Activated T-helper 1 cell treated with anti-CD3 and anti-CD28 coated beads, Interleukin-2, amount 50 U/mL, for 16 hours (primary cell): ENCODE data around the gene TRAF1.
"Not testable (repeated sequence)": the region's sequence is repeated elsewhere in the genome, so short reads cannot be mapped to it uniquely, and the experiment has no call there.

Source experiments
- DNase-seq, 2 donors: peaks; one replicate each; pipeline ENCODE4 v3.0.0-alpha.2; 2020; ENCODE audit warnings: low read depth in 1 of 2, low spot score in 1 of 2

The TRAF1 gene, protein sequence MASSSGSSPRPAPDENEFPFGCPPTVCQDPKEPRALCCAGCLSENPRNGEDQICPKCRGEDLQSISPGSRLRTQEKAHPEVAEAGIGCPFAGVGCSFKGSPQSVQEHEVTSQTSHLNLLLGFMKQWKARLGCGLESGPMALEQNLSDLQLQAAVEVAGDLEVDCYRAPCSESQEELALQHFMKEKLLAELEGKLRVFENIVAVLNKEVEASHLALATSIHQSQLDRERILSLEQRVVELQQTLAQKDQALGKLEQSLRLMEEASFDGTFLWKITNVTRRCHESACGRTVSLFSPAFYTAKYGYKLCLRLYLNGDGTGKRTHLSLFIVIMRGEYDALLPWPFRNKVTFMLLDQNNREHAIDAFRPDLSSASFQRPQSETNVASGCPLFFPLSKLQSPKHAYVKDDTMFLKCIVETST

DNA sequence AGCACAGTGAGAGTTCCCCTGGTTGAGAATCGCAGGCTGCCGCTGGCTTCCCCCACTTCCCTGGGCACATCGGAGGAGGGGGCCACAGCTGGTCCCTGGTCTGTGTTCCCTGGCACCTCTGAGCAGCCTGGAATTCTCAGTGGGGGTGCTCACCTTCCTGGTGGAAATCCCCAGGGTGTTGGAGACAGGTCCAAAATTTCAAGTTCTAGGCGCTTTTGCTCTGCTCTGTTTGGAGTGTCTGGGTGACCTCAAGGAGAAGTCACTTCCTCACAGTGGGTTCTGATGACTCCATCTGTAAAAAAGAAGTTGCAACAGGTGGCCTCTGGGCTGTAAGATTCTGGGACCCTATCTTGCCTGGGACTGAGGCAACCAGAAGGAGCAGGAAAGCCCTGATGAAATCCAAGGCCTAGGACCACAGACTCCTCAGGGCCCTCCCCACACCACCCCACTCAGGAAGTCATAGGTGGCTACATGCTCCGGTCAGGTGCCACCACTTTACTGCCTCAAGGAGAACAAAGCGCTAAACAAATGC is at the start of gene TRAF1:
TRAF1 (minus strand) TSS at position 400 of the 532 bp plus-strand sequence. CDS start 721 bp downstream, outside the sequence.
- DNase-seq = no peak

- no peak for DNase-seq
These were observed 48.3 kb upstream of the TRAF1 start for GRCh38 chr9:120974921-120975320.

GRCh38 chr9:120974181-120974580 is 47.6 kb upstream of the TRAF1 start:
- no peak for DNase-seq

DNA sequence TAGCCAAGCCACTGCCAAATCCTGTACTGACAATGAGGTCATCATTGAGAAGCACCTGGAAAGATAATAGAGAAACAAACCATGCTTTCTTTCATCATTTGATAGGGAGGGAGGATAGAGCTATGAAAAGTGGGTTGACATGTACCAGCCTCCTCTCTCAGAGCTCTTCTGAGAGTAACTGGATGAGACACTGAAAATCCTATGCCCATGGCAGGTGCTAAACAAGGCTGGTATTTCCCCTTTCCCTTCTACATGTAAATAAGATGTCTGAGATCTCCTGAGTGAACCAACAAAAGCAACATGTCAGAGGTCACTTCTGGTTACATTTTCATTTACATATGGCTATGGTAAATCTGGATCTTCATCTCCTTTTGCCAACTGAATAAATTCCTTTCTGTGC is 45.3 kb upstream of the TRAF1 start:
- no peak for DNase-seq

- not testable (repeated sequence) for DNase-seq
These were observed 44.9 kb upstream of the TRAF1 start for GRCh38 chr9:120971471-120971870.

DNA sequence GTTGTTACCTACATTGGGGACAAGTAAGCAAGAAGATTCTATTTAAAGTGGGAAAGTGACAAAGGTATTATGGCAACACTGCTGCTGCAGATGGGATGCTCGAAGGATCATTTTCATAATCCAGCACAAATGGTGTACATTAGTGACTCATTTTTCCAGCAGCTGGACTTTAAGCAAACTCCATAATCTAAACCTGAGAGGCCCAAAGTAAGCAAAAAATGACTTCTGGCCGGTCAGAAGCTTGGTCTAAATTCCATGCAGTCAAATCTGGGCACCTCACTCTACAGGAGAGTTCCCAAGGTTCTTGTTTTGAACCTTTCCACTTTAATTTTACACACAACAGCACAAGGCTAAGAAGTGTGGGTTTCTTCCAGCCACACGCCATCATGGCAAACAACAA is 43.6 kb upstream of the TRAF1 start:
- DNase-seq = no peak

DNA sequence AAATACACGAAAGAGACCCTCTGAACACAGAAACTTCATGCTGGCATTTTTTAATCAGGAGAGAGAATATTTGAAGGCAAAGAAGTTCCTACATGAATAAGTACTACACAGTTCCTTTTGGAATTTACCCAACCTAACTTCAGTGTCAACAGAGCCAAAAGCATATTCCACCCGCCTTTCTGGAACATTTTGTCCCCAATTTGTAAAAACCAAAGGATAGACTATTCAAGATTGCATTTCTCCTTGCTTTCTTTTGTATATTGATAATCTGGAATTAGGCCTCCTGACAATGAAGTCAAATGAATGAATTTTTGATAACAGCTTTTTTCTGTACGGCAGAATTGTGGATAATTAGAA is 39.4 kb upstream of the TRAF1 start:
- no peak for DNase-seq

GRCh38 chr9:120965344-120966012 is 38.9 kb upstream of the TRAF1 start:
- no peak for DNase-seq

- DNase-seq = no peak
These were observed 35.3 kb upstream of the TRAF1 start for GRCh38 chr9:120961936-120962335.

DNA sequence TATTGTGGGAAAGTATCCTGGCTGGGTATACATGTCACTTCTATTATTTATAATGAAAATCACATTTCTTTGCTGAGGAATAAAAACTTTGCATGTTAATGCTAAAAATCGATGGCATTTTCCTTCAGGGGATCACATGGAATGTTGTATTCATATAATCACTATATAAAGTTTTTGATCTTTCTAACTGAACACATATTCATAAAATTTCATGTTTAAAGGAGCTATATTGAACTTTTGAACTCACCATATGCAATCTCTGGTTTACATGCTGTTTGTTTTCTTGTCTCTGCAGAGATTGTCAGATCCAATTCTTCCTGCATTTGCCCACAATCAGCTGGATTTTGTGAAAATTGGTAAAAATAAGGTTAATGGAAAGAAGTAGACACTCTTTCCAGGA is 33.4 kb upstream of the TRAF1 start:
- no peak for DNase-seq

- no peak for DNase-seq
These were observed 30.3 kb upstream of the TRAF1 start for GRCh38 chr9:120956862-120957261.

GRCh38 chr9:120951960-120952618 is 25.5 kb upstream of the TRAF1 start:
- no peak for DNase-seq

DNA sequence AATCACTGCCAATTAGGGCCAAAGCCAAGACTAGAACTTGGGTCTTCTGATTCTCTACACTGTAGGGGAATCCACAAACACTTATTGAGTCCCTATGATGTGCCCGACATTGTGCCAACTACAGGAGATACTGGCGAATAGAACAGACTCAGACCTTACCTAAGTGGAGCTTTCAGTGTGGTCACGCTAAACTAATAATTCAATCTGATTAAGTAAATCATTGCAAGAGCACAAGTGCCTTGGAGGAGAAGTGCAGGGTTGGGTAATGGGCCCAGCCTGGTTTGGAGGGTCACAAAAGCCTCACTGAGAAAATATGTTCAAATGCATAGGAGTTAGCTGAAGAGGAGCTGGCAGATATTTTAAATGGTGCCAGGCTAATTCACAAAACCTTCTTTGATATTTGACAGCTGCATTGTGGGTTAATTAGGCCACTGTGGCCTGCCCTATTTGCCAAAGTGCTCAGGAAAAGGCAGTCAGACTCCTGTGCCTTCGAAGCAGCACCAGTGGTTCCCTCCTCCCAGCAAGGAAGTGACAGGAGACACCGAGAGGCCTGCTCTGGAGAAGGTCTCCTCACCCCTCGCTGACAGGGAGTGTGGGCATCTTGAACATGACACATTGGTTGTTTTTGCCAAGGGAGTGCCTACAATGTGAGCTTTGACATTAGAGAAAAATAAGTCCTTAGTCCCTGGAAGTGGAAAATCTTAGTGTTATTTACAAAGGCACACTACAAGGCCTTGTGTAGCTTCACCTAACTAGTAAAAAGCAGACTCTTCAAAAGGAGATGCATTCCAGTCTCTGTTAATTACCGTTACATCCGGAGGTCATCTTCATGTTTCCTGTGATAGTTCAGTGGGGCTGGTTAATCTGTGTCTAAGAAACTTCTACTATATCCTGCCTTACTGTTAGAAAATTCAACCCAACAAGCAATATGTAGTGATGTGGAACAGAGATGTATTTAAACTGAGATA is 24.1 kb upstream of the TRAF1 start:
- no peak for DNase-seq

- no peak for DNase-seq
These were observed 22.7 kb upstream of the TRAF1 start for GRCh38 chr9:120949290-120949689.

DNA sequence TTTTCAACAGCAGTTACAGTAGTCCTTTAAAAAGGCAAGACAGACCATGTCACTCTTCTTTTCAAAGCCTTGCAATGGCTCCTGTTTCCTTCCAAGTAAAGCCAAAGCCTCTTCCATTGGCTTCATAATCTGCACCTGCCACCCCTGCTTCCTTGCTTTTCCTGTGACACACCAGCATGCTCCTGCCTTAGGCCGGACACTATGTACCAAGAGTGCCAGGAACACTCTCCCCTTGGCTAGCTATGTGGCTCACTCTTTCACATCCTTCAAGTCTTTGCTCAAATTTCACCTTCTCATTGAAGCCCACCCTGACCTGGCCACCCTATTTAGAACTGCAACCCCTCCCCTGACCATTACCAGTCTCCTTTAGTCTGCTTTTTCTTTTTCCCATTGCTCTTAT is 22.2 kb upstream of the TRAF1 start:
- no peak for DNase-seq

GRCh38 chr9:120947222-120947621 is 20.6 kb upstream of the TRAF1 start:
- no peak for DNase-seq

DNA sequence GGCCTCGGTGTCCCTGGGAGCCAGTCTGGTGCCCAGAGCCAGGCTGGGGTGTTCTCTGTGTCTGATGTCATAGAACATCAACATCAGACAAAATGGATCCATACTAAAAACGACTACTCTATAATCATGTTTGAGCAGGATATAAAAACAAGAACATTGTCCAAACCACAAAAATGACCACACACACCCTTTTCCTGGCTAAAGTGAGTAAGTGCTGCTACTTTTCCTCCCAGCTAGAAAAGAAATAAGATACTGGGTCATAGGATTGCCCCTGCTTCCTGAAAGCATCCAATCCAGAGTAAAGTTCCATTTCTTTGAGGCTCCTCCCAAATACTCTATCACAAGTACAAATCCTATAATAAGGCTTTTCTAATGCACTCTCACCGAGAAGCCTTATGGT is 19.7 kb upstream of the TRAF1 start:
- DNase-seq = no peak

DNA sequence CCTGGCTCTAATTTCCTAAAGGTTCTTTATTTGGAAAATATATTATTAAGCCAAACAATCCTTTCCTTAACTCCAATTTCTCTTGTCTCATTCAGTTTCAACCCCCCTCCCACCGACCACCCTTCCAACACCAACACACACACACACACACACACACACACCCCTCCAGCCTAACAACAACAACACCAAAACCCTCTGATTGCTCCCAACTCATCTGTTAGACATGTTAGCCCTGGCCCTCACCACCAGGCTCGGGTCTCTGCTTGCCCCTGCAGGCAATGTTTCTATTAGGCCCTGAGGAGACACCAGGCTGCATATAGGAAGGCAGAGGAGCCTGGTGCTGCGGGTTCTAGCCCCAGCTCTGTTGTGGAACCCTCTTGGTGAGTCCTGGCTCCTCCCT is 18.4 kb upstream of the TRAF1 start:
- DNase-seq = no peak

DNA sequence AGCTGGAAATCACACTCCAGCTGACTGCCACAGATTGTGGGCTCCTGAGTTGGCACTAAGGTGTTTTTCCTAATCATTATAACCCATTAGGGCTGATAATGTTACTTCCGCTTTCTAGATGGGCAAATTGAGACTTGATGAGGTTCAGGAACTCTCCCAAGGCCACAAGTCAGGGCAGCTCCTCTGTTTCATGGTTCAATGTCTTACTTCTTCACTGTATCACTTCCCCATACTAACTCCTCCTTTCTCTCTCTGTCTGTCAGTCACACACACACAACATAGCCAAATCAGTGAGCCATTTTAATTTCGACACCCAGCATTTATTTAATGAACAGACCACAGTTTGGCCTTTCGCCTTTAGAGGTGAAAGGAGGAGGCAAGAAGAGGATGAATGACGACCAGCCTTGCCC is 17.8 kb upstream of the TRAF1 start:
- DNase-seq = no peak

- no peak for DNase-seq
These were observed 15.8 kb upstream of the TRAF1 start for GRCh38 chr9:120942186-120943001.
